Epithelial cell of prostate (primary cell): ENCODE results near the gene DNAJC12.
A peak's percentile ranks its signal among the peaks of the same experiment; 100 is the strongest.
"Not testable (repeated sequence)": the region's sequence is repeated elsewhere in the genome, so short reads cannot be mapped to it uniquely, and the experiment has no call there.

Experiments used
- DNase-seq: peaks from one replicate; pipeline ENCODE4 v3.0.0-alpha.2; 2011; ENCODE audit warnings: low read depth, low spot score
- H3K27ac ChIP-seq: fragments of 450-650 bp; 2 replicates; pipeline ENCODE4 v1.5.1; 2017; ENCODE audit warnings: mild to moderate bottlenecking

The DNAJC12 gene

DNA sequence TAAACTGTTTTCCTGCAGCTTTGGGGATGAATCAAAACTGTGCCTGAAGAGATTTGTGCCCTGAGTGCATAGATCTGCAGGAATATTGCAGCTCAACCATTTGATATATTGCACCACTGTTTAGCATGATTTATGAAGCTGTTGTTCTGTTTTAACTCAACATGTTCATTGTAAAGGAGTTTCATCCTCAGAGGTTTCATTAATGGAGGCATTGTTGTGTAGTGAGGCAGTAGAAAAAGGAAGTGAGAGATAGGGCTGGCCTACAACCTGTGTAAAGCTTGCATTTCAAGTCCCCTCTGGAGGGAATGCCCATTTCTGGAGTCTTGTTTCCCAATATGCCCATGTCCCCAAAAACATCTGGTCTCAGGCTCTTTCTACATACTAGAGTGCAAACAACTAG is 67.5 kb downstream of the DNAJC12 start:
- no peak overlapping the region for H3K27ac ChIP-seq
- no peak for DNase-seq

DNA sequence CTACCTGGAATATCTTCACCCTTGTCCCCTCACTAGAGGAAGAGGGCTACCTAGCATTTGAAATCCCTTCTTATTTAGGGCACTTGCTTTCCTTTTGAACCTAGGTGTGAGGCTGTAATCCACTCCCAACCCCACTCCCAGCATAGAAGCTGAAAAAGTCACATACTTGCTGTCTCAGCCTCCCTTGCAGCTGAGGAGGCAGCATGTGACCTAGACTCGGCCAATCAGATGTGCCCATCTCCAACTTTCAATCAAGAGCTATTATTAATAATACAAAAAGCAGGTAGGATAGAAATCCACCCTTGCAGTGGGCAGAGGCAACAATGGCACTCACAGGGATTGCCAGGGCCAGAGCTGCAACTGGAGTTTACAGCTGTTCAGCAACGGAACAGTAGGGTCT is 70.7 kb downstream of the DNAJC12 start:
- H3K27ac ChIP-seq: no peak overlapping the region
- DNase-seq: no peak

DNA sequence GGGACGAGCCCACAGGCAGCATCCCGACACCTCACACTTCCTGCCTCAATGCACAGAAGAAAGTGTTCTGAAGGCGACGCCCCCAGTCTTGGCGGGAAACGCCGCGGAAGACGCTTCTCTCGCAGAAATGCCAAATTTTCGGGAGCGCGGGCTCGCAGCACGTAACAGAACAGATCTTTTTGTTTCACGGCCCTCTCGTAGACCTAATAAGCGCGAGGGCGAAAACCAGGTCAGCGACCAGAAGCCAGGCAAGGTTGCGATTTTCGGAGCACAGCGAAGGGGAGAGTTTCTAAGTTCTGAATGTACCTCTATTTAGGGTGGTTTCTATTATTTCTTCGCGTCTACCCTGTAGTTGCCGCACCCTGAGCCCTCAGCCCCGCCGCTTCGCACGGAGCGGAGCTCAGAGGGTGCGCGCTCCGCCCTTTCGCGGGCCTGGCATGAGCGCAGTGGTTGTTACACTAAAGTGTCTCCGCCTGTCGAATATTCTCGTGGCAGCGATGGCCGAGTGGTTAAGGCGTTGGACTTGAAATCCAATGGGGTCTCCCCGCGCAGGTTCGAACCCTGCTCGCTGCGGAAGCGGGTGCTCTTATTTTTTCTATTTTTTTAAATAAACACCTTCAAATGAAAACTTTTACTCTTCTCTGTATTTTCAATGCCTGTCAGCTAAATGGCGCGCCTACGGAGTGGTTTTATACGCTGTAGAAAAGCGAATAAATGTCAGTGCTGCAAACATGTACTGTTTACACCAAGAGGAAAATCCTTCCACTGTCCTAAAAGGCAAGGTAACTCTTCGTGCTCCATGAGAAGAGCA is 73.8 kb downstream of the DNAJC12 start:
- DNase-seq: peak; percentile 68
- peak overlapping the region; percentile 36 for H3K27ac ChIP-seq

DNA sequence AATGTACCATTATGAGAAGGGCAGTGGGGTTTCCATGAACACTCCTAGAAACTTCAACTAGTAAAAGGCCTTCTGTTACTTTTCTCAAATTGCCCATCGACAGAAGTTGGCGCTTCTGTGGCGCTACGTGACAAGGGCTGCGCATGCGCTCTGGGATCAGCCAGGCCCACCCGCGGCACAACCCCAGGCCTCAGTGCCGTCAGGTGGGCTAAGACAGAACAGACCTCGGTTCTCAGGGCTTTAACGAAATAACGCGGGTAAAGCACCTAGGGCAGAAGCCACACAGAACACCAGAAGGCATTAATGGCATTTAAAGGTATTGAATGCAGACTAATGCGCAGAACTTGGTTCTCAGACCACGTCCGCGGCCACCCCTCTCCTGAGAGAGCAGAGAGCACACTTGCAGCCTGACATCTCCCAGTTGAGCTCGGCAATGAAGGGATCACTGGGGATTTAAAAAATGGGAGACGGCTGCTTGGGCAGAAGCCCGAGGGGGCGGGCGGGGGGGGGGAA is 74.4 kb downstream of the DNAJC12 start:
- H3K27ac ChIP-seq: peak overlapping the region; percentile 36

DNA sequence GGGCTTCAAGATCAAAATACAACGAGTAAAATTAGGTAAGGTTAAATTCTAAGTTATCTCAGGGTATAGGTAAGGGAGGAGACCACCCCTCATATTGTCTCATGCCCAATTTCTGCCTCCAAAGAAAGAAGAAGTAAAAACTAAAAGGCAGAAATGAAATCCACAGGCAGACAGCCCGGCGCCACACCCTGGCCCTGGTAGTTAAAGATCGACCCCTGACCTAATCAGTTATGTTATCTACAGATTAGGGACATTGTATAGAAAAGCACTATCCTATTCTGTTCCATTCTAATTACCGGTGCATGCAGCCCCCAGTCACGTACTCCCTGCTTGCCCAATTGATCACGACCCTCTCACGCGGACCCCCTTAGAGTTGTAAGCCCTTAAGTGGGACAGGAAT is 75.4 kb downstream of the DNAJC12 start:
- not testable (repeated sequence) for DNase-seq, H3K27ac ChIP-seq

More for the DNA sequence above, 74.4 kb downstream of the DNAJC12 start:
- no peak for DNase-seq

DNA sequence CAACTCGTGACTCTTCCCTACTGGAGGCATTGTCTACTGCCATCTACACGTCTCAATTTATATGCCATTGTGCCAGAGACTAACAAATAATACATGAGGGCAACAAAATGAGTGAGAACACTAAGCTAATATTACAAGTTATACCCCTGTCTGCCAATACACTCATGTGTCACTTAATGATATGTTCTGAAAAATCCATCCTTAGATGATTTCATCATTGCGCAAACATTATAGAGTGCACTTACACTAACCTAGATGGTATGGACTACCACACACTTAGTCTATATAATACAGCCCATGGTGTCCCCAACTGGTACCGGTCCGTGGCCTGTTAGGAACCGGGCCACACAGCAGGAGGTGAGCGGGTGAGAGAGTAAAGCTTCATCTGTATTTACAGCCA is 77.7 kb downstream of the DNAJC12 start:
- H3K27ac ChIP-seq: no peak overlapping the region
- no peak for DNase-seq
